HepG2 (cell line): Measurements from ENCODE around the gene P4HB. TPM values are rescaled to one million over a fixed set of nuclear protein-coding genes. Genes with fewer than 3 reads are reported as not detected.

Experiments used
- HOXD1 ChIP-seq: sonication (generic); formaldehyde crosslinking; IDR thresholded peaks from 2 replicates; pipeline ENCODE4 v1.5.0; 2020; ENCODE audit warnings: missing genetic modification reagents
- KAT8 ChIP-seq: IDR thresholded peaks from 2 replicates; pipeline ENCODE4 v1.6.1; 2016; ENCODE audit warnings: missing genetic modification reagents, missing compliant biosample characterization
- NFYB ChIP-seq: sonication (generic); formaldehyde crosslinking; IDR thresholded peaks from 2 replicates; pipeline ENCODE4 v1.4.0; 2020; ENCODE audit warnings: missing genetic modification reagents
- PHF5A ChIP-seq: IDR thresholded peaks from one replicate; pipeline ENCODE4 v1.6.1; 2018; ENCODE audit warnings: low read depth, missing genetic modification reagents; ENCODE audit not compliant: unreplicated experiment
- SNAPC2 ChIP-seq: sonication (generic); formaldehyde crosslinking; IDR thresholded peaks from 2 replicates; pipeline ENCODE4 v1.8.1; 2022; ENCODE audit warnings: mild to moderate bottlenecking, missing genetic modification reagents
- SOX13 ChIP-seq, 3 experiments: fragments of 450-650 bp in 1 of 3; sonication (generic) in 1 of 3; formaldehyde crosslinking in 1 of 3; IDR thresholded peaks in 2 of 3; conservative IDR thresholded peaks in 1 of 3; 2 replicates each; pipeline versions ENCODE4 v1.5.0 to v1.6.1; 2016 to 2020; ENCODE audit warnings: antibody characterized with exemption in 1 of 3, mild to moderate bottlenecking in 1 of 3, missing compliant biosample characterization in 1 of 3, missing genetic modification reagents in 1 of 3, moderate library complexity in 1 of 3
- ZBTB2 ChIP-seq: sonication (generic); formaldehyde crosslinking; IDR thresholded peaks from 2 replicates; pipeline ENCODE4 v1.8.0; 2022; ENCODE audit warnings: low read depth, missing genetic modification reagents
- ZNF326 ChIP-seq: sonication (generic); formaldehyde crosslinking; IDR thresholded peaks from 2 replicates; pipeline ENCODE4 v1.4.0; 2020; ENCODE audit warnings: missing genetic modification reagents, borderline replicate concordance
- ZNF33A ChIP-seq: sonication (generic); formaldehyde crosslinking; IDR thresholded peaks from 2 replicates; pipeline ENCODE4 v1.5.1; 2020; ENCODE audit warnings: missing genetic modification reagents, mild to moderate bottlenecking, moderate library complexity, borderline replicate concordance
- ZNF563 ChIP-seq: sonication (generic); formaldehyde crosslinking; IDR thresholded peaks from 2 replicates; pipeline ENCODE4 v1.8.0; 2022; ENCODE audit warnings: mild to moderate bottlenecking, moderate library complexity, missing genetic modification reagents
- ZNF747 ChIP-seq: sonication (generic); formaldehyde crosslinking; IDR thresholded peaks from 2 replicates; pipeline ENCODE4 v1.8.1; 2023; ENCODE audit warnings: missing genetic modification reagents, mild to moderate bottlenecking, borderline replicate concordance
- ZNF776 ChIP-seq: sonication (generic); formaldehyde crosslinking; IDR thresholded peaks from 2 replicates; pipeline ENCODE4 v1.4.0; 2020; ENCODE audit warnings: mild to moderate bottlenecking, missing genetic modification reagents
- ZNF883 ChIP-seq: sonication (generic); formaldehyde crosslinking; IDR thresholded peaks from 2 replicates; pipeline ENCODE4 v1.5.1; 2020; ENCODE audit warnings: mild to moderate bottlenecking, missing genetic modification reagents; ENCODE audit errors: not compliant biosample characterization
- polyA plus RNA-seq, 8 experiments: library from polyadenylated mRNA; depleted of rRNA in 3 of 8; stranded (reverse) in 7 of 8; unstranded in 1 of 8; fragments of >200 nt; fragmentation: Illumina TruSeq in 4 of 8; extraction: Trizol in 4 of 8; gene quantifications; 2 replicates each; pipeline versions ENCODE4 v1.2.1 to v1.2.3, GENCODE V29; 2011 to 2016; ENCODE audit warnings: low read depth in 4 of 8, missing spikeins in 1 of 8, mixed read lengths in 1 of 8; ENCODE audit not compliant: insufficient read depth in 1 of 8
- total RNA-seq, 5 experiments: library from RNA; depleted of rRNA; stranded (reverse); fragments of >200 nt; fragmentation: Illumina TruSeq; extraction: Trizol; gene quantifications; 2 replicates each; pipeline ENCODE4 v1.2.3, GENCODE V29; 2016; ENCODE audit warnings: low read depth in 1 of 5
- TF ChIP-seq, protein P1 (sequence below): sonication (generic); formaldehyde crosslinking; IDR thresholded peaks from 2 replicates; pipeline ENCODE4 v1.5.1; 2020; ENCODE audit warnings: mild to moderate bottlenecking, moderate library complexity, missing genetic modification reagents
- TF ChIP-seq, protein P2 (sequence below): IDR thresholded peaks from 2 replicates; pipeline ENCODE4 v1.6.1; 2012; ENCODE audit warnings: low read depth, low read length, improper control_type of control experiment
- TF ChIP-seq, protein P3 (sequence below): sonication (generic); formaldehyde crosslinking; IDR thresholded peaks from 2 replicates; pipeline ENCODE4 v1.4.0; 2020; ENCODE audit warnings: missing genetic modification reagents
- TF ChIP-seq, protein P4 (sequence below): sonication (generic); formaldehyde crosslinking; IDR thresholded peaks from 2 replicates; pipeline ENCODE4 v1.9.0; 2021; ENCODE audit warnings: missing genetic modification reagents, borderline replicate concordance

Gene P4HB
- total and polyA plus RNA-seq, 2 of the 13 experiments (the other 11 are each of a cell fraction or from before 2014, with no cell fraction given) = 185 to 782 TPM

DNA sequence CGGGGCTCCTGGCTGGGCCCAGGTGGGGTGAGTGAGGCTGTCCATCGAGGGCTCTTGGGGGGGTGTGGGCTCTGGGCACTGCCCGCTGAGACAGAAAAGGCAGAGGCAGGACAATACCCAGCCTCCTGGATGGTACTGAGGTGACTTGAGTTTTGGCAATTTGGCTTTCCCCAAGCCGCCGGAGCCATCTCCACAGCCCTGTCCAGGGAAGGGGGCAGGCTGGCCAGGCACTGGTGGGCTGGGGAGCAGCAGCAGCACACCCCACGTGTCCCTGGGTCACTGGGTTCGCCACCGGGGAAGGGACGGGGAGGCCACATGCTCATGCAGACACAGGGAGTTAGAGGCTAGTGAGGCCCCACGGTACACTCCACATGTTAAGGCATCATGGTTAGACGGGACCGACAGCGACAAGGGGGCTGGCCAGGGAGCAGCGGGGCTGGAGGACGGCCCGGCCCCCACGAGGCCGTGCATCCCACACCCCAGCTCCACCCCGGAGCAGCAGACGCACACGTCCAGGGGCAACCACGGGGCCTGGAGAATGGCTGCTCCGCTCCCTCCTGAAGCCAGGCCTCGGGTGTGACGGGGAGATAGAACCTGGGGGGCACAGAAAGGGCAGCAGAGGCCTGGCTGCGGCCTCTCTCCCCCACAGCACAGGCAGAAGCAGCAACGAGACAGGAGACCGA, 7.8 kb upstream of the P4HB start (continued):
- TF ChIP-seq ZBTB2 (CRISPR knock-in tag) = peak; percentile 71; the same call in 1 of the 2 replicates
- TF ChIP-seq, protein P1, sequence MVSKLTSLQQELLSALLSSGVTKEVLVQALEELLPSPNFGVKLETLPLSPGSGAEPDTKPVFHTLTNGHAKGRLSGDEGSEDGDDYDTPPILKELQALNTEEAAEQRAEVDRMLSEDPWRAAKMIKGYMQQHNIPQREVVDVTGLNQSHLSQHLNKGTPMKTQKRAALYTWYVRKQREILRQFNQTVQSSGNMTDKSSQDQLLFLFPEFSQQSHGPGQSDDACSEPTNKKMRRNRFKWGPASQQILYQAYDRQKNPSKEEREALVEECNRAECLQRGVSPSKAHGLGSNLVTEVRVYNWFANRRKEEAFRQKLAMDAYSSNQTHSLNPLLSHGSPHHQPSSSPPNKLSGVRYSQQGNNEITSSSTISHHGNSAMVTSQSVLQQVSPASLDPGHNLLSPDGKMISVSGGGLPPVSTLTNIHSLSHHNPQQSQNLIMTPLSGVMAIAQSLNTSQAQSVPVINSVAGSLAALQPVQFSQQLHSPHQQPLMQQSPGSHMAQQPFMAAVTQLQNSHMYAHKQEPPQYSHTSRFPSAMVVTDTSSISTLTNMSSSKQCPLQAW = 0 out of 2 replicates have a peak, but pooled peaks have one; percentile 15
- TF ChIP-seq ZNF33A = 0 out of 2 replicates have a peak, but pooled peaks have one; percentile 11
- TF ChIP-seq ZNF326 (CRISPR knock-in tag) = peak; percentile 91; the same call in 1 of the 2 replicates
- TF ChIP-seq NFYB (CRISPR knock-in tag) = no peak
- 0 out of 2 replicates have a peak, but pooled peaks have one; percentile 57 for TF ChIP-seq SNAPC2
- TF ChIP-seq HOXD1 (CRISPR knock-in tag) = 0 out of 2 replicates have a peak, but pooled peaks have one; percentile 14
- TF ChIP-seq SOX13 (IDR thresholded peaks at IDR 0.05) = no peak; the same call in 1 of the 2 replicates
- no peak for TF ChIP-seq SOX13 (CRISPR knock-in tag; conservative IDR thresholded peaks at IDR 0.05 in 1 of 2, IDR thresholded peaks at IDR 0.05 in 1 of 2)
- no peak for TF ChIP-seq PHF5A
- TF ChIP-seq, protein P2, sequence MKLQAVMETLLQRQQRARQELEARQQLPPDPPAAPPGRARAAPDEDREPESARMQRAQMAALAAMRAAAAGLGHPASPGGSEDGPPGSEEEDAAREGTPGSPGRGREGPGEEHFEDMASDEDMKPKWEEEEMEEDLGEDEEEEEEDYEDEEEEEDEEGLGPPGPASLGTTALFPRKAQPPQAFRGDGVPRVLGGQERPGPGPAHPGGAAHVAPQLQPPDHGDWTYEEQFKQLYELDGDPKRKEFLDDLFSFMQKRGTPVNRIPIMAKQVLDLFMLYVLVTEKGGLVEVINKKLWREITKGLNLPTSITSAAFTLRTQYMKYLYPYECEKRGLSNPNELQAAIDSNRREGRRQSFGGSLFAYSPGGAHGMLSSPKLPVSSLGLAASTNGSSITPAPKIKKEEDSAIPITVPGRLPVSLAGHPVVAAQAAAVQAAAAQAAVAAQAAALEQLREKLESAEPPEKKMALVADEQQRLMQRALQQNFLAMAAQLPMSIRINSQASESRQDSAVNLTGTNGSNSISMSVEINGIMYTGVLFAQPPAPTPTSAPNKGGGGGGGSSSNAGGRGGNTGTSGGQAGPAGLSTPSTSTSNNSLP = no peak
- TF ChIP-seq KAT8 (CRISPR knock-in tag) = no peak; the same call in 1 of the 2 replicates
- peak; percentile 44; the same call in 1 of the 2 replicates for TF ChIP-seq ZNF747
- TF ChIP-seq ZNF883 (CRISPR knock-in tag) = no peak
- TF ChIP-seq, protein P3, sequence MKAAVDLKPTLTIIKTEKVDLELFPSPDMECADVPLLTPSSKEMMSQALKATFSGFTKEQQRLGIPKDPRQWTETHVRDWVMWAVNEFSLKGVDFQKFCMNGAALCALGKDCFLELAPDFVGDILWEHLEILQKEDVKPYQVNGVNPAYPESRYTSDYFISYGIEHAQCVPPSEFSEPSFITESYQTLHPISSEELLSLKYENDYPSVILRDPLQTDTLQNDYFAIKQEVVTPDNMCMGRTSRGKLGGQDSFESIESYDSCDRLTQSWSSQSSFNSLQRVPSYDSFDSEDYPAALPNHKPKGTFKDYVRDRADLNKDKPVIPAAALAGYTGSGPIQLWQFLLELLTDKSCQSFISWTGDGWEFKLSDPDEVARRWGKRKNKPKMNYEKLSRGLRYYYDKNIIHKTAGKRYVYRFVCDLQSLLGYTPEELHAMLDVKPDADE (CRISPR knock-in tag) = no peak
- TF ChIP-seq, protein P4, sequence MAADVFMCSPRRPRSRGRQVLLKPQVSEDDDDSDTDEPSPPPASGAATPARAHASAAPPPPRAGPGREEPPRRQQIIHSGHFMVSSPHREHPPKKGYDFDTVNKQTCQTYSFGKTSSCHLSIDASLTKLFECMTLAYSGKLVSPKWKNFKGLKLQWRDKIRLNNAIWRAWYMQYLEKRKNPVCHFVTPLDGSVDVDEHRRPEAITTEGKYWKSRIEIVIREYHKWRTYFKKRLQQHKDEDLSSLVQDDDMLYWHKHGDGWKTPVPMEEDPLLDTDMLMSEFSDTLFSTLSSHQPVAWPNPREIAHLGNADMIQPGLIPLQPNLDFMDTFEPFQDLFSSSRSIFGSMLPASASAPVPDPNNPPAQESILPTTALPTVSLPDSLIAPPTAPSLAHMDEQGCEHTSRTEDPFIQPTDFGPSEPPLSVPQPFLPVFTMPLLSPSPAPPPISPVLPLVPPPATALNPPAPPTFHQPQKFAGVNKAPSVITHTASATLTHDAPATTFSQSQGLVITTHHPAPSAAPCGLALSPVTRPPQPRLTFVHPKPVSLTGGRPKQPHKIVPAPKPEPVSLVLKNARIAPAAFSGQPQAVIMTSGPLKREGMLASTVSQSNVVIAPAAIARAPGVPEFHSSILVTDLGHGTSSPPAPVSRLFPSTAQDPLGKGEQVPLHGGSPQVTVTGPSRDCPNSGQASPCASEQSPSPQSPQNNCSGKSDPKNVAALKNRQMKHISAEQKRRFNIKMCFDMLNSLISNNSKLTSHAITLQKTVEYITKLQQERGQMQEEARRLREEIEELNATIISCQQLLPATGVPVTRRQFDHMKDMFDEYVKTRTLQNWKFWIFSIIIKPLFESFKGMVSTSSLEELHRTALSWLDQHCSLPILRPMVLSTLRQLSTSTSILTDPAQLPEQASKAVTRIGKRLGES (CRISPR knock-in tag) = no peak
- peak; percentile 53; the same call in 1 of the 2 replicates for TF ChIP-seq ZNF776 (CRISPR knock-in tag)
- TF ChIP-seq ZNF563 (CRISPR knock-in tag) = peak; percentile 60; the same call in 1 of the 2 replicates
